Heart right ventricle (tissue), 16 donors: Measurements from ENCODE around the gene SAMD11. TPM values are rescaled to one million over a fixed set of nuclear protein-coding genes. Genes with fewer than 3 reads are reported as not detected.

Experiments used
- ATAC-seq, 8 donors: fragments of 200-7000 bp; cut with Tn5 transposase; one replicate each; pipeline ENCODE4 v1.9.1; 2020; ENCODE audit warnings: mild to moderate bottlenecking in 8 of 8, moderate library complexity in 8 of 8, moderate number of reproducible peaks in 1 of 8
- DNase-seq, 2 donors: peaks; one replicate each; pipeline ENCODE4 v3.0.0-alpha.2; 2020
- H3K27ac ChIP-seq, 10 donors: fragments of 200-600 bp; sonication (generic) in 2 of 10; one replicate each; pipeline versions ENCODE4 v1.5.0 to v1.8.0; 2020 to 2022; ENCODE audit warnings: mild to moderate bottlenecking in 3 of 10
- H3K27me3 ChIP-seq, 7 donors: fragments of 200-600 bp; one replicate each; pipeline ENCODE4 v1.8.0; 2021 to 2022; ENCODE audit warnings: mild to moderate bottlenecking in 2 of 7
- H3K36me3 ChIP-seq, 9 donors: fragments of 200-600 bp; sonication (generic) in 1 of 9; one replicate each; pipeline versions ENCODE4 v1.5.0 to v1.8.0; 2020 to 2022; ENCODE audit warnings: mild to moderate bottlenecking in 2 of 9
- H3K4me1 ChIP-seq, 9 donors: fragments of 200-600 bp; sonication (generic) in 1 of 9; one replicate each; pipeline versions ENCODE4 v1.5.0 to v1.8.0; 2020 to 2022; ENCODE audit warnings: mild to moderate bottlenecking in 4 of 9
- H3K4me3 ChIP-seq, 10 donors: fragments of 200-600 bp; sonication (generic) in 2 of 10; one replicate each; pipeline versions ENCODE4 v1.5.0 to v1.8.0; 2020 to 2022; ENCODE audit warnings: mild to moderate bottlenecking in 7 of 10, moderate library complexity in 2 of 10
- H3K9me3 ChIP-seq, 11 donors: fragments of 200-600 bp in 10 of 11; sonication (generic) in 2 of 11; one replicate each; pipeline versions ENCODE4 v1.5.0 to v1.8.0; 2013 to 2022; ENCODE audit warnings: mild to moderate bottlenecking in 2 of 11, control low read depth in 1 of 11, moderate library complexity in 1 of 11
- WGBS, 2 donors: extraction: QIAGEN DNeasy Blood & Tissue Kit; methylation state at CpG; one replicate each; pipeline ENCODE4 v1.1.7; 2013; ENCODE audit warnings: inconsistent platforms in 1 of 2; 5-methylcytosine and 5-hydroxymethylcytosine counted together
- intact Hi-C, 10 donors: fragments of 100-400 bp; cut with DNase I; formaldehyde crosslinking; loops; one replicate each; pipeline versions ENCODE4 v1.11.1 to v1.14.2; 2022
- polyA plus RNA-seq, 2 donors: library from polyadenylated mRNA; stranded (reverse); fragments of 200-250 nt; gene quantifications; one replicate each; pipeline ENCODE4 v1.2.3, GENCODE V29; 2013
- total RNA-seq, 10 donors: library from RNA; stranded (reverse); fragmentation: NEBNext Ultra II Directional in 3 of 10; extraction: Animal tissue kit (Norgen Biotek cat#: 25700) in 3 of 10; gene quantifications; one replicate each; pipeline versions ENCODE4 v1.2.1 to v1.2.4, GENCODE V29; 2021 to 2023
- TF ChIP-seq, protein P1 (sequence below), 9 donors: fragments of 200-600 bp; sonication (generic) in 2 of 9; IDR thresholded peaks; one replicate each; pipeline versions ENCODE4 v1.5.0 to v1.8.0; 2021 to 2022; ENCODE audit warnings: antibody characterized with exemption in 9 of 9, mild to moderate bottlenecking in 5 of 9, moderate library complexity in 1 of 9
- donor health status: Arrhythmogenic right ventricular cardiomyopathy.
- donor health status: ischemic (EF 13 %, LVEDD 7.1; RV severe dilation, severe dysfunction).
- donor health status: healthy with polysubstance abuse.
- donor health status: DM: no; HTN: yes; CAD: no.
- donor health status: DM: no; HTN: no; CAD: no.
- donor health status: ischemic (EF 25% LVEDD 6.9; RV normal size, moderate dysfunction).
- donor health status: ischemic (EF 25% LVEDD 5.7; RV mildly dilated, moderate dysfunction).
- donor health status: healthy.
- donor health status: DM: yes; HTN: yes; CAD: no.
- donor health status: Ischemic cardiomyopathy.
- donor health status: ischemic (EF 35%, LVEDD 5.7; RV mildly dilated, moderate dysfunction).
- donor health status: nonischemic (EF 11% LVEDD 7.7; RV severe dilation, severe dysfunction).
- donor health status: DM: yes; HTN: yes; CAD: no.
- donor health status: PGD.
- donor health status: ischemic (EF 29% LVEDD 5.4; RV normal size, mild dysfunction).
- donor health status: nonischemic (EF 23%, LVEDD 6.1; RV moderate dilation, normal function).

The SAMD11 gene
- total and polyA plus RNA-seq, 12 donors, result 0.87 to 2.4 (median 1.3) TPM

DNA sequence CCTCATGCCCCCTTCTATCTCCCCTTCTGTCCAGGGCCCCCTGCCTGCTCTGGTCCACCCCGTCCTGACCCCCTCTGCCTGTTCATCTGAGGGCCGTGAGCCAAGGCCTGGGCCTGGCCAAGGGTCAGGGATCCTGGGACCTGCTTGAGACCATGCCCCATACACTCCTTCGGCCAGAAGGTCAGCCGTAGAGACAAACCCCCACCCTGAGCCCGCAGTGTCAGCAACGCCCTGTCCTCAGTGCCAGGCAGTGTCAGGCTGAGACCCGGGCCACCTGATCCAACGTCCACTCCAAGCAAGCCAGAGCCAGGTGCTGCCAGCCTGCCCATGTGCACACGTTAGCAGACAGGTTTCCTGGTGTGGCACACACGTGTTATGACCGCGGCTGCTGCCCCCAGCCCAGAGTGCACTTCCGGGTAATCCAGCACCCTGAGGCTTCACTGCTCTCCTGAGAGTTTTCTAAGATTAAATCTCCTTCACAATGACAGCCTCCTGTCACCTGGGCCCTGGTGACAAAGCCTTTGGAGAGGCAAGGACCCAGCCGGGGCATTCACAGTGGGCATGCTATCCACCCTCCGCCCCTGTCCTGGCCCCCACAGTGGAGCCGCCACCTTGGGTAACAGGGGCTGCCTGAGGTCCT lies 10.1 kb upstream of the SAMD11 start:
- WGBS, 2 donors, result 73 to 81% methylated on average over 16 of the region's 16 CpGs
- Histone ChIP-seq H3K4me1 (peaks cover 0 to 8% (median 0%) of the 10 kb centered on the region in 9 donors), H3K27me3 (peaks cover 0 to 79% (median 74%) of the 10 kb centered on the region in 7 donors), H3K9me3 (no peaks in the 10 kb centered on the region), H3K36me3 (peaks cover 0 to 7% (median 0%) of the 10 kb centered on the region in 9 donors), H3K4me3 (no peak overlapping the region), H3K27ac (no peak overlapping the region)
- TF ChIP-seq, protein P1, sequence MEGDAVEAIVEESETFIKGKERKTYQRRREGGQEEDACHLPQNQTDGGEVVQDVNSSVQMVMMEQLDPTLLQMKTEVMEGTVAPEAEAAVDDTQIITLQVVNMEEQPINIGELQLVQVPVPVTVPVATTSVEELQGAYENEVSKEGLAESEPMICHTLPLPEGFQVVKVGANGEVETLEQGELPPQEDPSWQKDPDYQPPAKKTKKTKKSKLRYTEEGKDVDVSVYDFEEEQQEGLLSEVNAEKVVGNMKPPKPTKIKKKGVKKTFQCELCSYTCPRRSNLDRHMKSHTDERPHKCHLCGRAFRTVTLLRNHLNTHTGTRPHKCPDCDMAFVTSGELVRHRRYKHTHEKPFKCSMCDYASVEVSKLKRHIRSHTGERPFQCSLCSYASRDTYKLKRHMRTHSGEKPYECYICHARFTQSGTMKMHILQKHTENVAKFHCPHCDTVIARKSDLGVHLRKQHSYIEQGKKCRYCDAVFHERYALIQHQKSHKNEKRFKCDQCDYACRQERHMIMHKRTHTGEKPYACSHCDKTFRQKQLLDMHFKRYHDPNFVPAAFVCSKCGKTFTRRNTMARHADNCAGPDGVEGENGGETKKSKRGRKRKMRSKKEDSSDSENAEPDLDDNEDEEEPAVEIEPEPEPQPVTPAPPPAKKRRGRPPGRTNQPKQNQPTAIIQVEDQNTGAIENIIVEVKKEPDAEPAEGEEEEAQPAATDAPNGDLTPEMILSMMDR (IDR thresholded peaks at IDR 0.05), result no peak
- DNase-seq, result no peak
- ATAC-seq, result no peak
- intact Hi-C loops, result no loop called here

GRCh38 chr1:914131-914890 lies 9.4 kb upstream of the SAMD11 start:
- peaks cover 0 to 8% (median 0%) of the 10 kb centered on the region in 9 donors for H3K4me1 ChIP-seq
- peaks cover 0 to 7% (median 0%) of the 10 kb centered on the region in 9 donors for H3K36me3 ChIP-seq
- H3K27ac ChIP-seq, result no peak overlapping the region
- ATAC-seq, result no peak
- intact Hi-C loops, result no loop called here
- no peaks in the 10 kb centered on the region for H3K9me3 ChIP-seq
- WGBS, 2 donors, result 80 to 81% methylated on average over 21 of the region's 21 CpGs
- DNase-seq, result no peak
- H3K27me3 ChIP-seq, result peaks cover under 1 to 86% (median 81%) of the 10 kb centered on the region in 7 donors
- TF ChIP-seq, protein P1 (IDR thresholded peaks at IDR 0.05), result no peak
- no peak overlapping the region for H3K4me3 ChIP-seq

GRCh38 chr1:914891-915280 lies 8.8 kb upstream of the SAMD11 start:
- 75 to 81% methylated on average over 6 of the region's 6 CpGs for WGBS, 2 donors
- TF ChIP-seq, protein P1 (IDR thresholded peaks at IDR 0.05), result no peak

DNA sequence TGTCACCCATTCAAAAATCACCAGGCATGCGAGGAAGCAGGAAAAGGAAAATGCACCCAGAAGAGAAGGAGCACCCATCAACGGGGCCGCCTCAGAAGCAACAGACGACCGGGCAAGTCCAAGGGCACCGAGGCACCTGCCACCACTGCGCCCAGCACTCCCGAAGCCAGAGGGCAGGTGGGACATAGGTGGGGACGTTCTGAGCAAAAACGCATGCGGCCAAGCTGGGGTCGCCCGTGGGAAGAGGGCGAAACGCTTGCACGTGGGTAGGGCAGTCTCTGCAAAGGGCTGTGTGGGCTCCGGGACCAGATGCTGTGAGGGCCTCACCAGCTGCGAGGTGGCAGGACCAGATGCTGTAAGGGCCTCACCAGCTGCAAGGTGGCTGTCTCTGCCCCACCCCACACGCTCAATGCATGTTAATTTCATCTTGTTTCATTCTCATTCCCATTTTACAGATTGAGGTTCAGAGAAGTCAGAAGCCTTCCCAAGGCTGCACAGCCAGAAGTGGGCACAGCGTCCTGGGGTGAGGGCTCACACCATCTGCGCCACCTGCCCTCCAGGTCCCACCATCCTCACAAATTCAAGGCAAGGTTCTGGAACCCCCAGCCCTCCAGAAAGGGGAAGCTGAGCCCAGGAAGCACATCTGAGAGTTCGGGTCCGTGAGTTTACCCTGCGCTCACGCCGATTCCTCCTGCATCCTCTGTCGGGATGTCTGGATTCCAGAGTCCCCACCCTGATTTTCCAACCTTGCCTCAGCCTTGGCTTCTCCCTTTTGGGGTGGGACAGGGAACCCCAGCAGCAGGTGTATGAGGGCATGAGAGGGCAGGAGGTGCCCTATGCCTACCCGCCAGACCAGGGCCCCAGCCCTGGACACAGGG lies 8.2 kb upstream of the SAMD11 start:
- intact Hi-C loops, result no loop called here
- WGBS, 2 donors, result 78 to 83% methylated on average over 28 of the region's 28 CpGs
- TF ChIP-seq, protein P1 (IDR thresholded peaks at IDR 0.05), result no peak
- DNase-seq, result peak in 1 of 2 donors; percentile 5
- Histone ChIP-seq H3K36me3 (peaks cover 0 to 7% (median 0%) of the 10 kb centered on the region in 9 donors), H3K4me1 (peaks cover 2 to 9% (median 5%) of the 10 kb centered on the region in 9 donors), H3K27ac (no peak overlapping the region), H3K27me3 (peaks cover 9 to 92% (median 86%) of the 10 kb centered on the region in 7 donors), H3K9me3 (no peaks in the 10 kb centered on the region), H3K4me3 (no peak overlapping the region)
- ATAC-seq, result no peak

More at GRCh38 chr1:914891-915280, 8.8 kb upstream of the SAMD11 start:
- no peak overlapping the region for H3K4me3 ChIP-seq
- H3K27me3 ChIP-seq, result peaks cover 7 to 91% (median 85%) of the 10 kb centered on the region in 7 donors
- no peak overlapping the region for H3K27ac ChIP-seq
- peaks cover 0 to 7% (median 0%) of the 10 kb centered on the region in 9 donors for H3K36me3 ChIP-seq
- intact Hi-C loops, result no loop called here
- DNase-seq (no peak), ATAC-seq (no peak)
- no peaks in the 10 kb centered on the region for H3K9me3 ChIP-seq
- peaks cover 0 to 8% (median 0%) of the 10 kb centered on the region in 9 donors for H3K4me1 ChIP-seq
